HG03095 (cell line): ENCODE results near the gene S100A4.
"Not testable (repeated sequence)": the region's sequence is repeated elsewhere in the genome, so short reads cannot be mapped to it uniquely, and the experiment has no call there.

Source experiments
- ATAC-seq: cut with Tn5 transposase; IDR thresholded peaks from one replicate; pipeline ENCODE4 v1.9.1; 2021; ENCODE audit warnings: moderate library complexity; ENCODE audit not compliant: unreplicated experiment

S100A4 gene

DNA sequence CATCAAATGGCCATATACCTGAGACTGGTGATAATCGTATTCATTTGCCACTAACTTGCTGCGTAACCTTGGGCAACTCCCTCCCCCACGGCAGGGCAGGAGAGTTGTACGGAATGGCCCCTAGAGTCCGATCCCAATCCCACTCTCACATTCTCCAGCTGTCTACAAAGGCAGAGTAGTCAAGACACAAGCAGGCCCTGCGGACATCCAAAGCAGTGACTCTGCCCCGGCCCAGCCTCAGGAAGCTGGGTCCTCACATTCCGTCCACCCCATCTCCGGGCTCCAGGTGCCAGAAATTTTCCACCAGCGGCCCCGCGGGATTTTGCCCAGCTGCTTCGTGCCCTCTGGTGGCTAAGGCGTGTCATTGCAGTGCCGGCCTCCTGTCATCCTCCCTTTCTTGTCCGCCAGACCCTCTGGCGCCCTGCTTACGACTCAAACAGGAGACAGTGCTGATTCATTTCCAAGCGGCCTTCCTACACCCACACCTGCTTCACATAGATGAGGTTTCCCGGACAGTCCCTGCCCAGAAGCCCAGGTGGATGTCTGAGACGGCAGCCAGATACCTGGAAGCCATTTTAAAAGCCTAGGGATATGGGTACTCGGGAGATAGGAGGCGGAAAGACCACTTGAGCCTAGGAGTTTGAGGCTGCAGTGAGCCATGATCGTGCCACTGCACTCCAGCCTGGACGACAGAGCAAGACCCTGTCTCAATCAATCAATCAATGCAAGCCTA lies 22.9 kb upstream of the S100A4 start:
- no peak for ATAC-seq

DNA sequence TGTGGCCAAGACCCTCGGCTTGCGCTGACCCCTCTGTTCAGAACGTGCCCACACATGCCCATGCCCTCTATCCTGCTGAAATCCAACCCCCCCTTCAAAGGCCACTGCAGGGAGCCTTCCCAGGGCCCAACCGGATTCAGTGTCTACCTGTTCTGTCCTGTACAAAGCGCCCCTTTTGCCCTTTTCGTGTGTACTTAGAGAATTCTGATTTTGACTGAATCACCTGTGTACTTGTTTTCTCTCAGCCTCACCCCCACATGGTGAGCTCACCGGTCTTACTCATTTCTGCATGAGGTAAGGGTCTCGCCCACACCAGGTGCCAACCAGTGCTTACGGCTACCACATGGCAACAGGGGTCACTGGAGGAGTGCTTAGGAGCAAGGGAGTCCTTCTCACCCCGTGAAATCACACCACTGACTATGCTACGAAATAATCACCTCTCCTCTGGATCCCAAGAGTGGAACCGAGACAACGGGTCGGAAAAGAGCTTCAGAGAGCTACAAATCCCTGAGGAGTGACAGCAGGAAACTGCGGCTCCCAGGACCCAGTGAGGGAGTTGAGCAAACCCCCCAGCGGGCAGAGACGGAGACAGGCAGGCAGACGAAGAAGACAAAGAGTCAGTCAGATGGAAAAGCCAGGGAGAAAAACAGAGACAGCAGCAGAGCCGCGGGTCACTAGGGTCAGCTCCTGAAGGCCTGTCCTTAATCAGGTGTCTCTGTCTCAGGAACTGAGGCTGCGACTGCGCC lies 22.2 kb upstream of the S100A4 start:
- ATAC-seq = no peak

DNA sequence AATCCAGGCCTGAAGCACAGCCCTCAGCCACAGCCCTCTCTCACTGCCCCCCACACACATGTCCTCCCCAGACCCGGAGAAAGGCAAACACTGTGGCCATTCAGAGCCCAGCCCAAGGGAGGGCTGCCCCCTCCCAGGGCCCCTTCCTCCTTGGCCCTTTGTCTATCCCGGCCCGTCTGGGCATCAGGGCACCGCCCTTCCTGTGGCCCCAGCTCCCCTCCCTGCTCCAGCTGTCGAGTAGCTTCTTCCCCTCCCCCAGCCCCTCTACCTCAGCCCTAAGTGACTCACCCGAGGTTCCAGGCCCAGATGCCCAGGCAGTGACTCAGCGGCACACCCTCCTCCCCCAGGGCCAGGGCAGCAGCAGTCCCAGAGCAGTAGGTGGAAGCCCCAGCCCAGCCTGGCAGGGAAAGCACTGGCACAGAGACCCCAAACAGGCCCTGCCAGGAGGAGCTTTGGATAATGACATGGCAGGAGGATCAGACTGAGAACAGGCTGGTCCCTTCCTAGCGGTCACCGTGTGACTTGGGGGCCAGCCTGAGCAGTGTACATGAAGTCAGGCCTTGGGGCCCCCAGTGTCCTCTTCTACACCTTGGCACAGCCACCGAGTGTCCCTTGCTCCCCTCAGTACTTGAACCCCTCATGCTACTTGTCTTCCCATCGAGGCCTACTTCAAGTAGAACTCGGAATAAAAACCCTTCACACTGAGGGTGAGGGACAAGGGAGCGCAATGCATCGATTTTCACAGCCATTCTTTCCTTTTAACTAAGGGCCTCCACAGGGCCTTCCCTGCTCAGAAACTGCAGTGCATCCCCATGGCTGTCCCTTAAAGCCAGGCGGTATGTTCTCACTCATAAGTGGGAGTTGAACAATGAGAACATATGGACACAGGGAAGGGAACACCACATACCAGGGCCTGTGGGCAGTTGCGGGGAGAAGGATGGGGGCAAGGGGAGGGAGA lies 21.1 kb upstream of the S100A4 start:
- ATAC-seq = no peak

DNA sequence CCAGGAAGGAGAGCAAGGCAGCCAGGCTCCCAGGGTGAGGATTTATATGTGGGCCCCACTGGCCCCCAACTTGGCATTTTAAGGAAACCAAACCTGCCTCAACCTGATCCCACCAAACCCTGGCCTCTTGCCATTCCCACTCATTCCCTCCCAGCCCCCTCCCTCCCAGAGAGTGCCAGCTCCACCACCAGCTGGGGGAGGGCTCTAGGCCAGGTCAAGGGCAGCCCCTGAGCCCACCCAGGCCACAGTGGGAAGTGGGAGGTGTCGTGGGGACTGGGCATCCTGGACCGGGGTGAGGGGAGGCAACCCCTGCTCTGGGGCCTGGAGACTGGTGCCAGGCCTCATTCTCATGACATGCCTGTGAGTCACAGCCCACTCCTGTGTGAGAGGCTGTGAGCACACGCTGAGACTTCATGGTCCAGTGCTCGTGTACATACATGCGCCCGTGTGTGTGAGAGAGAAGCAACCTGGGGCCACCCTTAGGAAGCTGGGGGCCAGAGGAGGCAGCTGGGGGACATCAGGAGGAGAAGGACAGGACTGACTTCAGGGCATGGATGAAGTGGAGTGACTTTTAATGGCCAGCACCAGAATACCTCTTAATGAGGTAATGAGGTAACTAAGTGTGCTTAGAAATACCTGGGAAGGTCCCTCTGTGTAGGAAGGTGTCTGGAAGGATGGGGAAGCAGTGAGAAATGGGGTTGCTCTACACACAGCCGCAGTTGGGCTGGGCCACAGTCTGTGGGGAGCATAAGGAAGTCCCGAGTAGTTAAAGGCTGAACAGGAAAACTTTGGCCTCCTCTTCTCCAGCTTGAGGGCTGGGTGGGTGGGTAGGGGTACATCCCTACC lies 20.1 kb upstream of the S100A4 start, which contains the start of gene S100A2:
TSS of gene S100A2 (minus strand) at position 316 of the 846 bp plus-strand sequence. CDS start 1,967 bp downstream, outside the sequence.
- ATAC-seq = no peak

DNA sequence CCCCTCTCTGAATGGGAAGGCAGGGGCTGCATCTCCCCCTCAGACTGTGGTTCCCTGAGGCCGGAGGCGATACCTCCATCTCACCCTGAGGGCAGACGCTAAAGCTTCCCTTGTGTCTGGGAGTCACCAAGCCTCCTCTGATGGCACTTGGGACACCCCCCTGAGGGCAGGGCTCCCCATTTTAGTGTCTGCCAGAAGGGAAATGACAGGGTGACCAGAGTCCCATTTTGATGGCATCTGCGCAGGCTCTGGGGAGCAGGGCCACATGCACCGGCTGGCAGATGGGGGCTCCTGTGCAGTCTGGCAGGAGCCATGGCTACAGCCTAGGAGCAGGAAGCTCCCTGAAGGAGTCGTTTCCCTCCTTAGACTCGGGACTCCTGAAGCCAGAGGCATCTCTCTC lies 18.4 kb upstream of the S100A4 start:
- ATAC-seq = no peak

DNA sequence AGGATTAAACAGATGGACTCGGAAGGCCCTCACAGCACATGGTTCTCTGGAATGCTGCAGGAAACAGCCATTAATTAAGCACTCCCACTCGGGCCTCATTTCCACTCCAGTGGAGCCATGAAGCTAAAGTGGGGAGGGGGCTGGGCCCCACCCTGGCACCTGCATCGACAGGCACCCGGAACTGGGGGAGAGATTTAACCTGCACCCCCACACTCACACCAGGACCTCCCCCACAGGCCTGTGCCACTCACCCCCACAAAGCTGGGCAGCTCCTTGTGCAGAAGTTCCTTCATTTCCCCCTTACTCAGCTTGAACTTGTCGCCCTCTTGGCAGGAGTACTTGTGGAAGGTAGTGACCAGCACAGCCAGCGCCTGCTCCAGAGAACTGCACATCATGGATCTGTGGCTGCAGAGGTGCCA lies 17.9 kb upstream of the S100A4 start:
- no peak for ATAC-seq

DNA sequence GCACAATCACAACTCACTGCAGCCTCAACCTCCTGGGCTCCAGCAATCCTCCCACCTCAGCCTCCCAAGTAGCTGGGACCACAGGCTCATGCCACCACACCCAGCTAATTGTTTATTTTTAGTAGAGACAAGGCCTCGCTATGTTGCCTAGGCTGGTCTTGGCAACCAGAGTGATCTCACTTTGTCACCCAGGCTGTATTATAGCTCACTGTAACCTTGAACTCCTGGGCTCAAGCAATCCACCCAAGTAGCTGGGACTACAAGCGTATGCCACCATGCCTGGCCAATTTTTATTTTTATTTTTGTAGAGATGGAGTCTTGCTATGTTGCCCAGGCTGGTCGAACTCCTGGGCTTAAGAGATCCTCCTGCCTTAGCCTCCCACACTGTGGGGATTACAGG lies 16.4 kb upstream of the S100A4 start:
- not testable (repeated sequence) for ATAC-seq

DNA sequence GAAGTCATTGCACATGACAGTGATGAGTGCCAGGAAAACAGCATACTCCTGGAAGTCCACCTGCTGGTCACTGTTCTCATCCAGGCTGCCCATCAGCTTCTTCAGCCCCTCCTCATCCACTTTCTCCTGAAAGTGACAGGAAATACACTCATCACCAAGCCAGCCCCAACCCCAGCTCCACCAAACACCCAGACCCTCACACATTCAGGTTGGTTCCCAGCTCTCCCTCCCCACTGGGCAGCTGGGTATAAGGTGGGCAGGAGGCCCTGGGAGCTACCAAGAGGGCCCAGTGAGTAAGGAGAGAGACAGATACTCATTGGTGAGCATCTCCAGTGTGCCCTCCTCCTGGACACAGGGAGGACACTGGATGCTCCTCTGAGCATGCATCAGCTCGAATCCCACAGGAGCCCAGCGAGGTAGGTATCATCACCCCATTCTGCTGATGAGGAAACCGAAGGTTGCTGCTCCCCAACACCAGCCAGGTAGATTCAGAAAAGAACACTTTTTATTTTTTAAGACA lies 15.9 kb upstream of the S100A4 start:
- ATAC-seq = no peak

DNA sequence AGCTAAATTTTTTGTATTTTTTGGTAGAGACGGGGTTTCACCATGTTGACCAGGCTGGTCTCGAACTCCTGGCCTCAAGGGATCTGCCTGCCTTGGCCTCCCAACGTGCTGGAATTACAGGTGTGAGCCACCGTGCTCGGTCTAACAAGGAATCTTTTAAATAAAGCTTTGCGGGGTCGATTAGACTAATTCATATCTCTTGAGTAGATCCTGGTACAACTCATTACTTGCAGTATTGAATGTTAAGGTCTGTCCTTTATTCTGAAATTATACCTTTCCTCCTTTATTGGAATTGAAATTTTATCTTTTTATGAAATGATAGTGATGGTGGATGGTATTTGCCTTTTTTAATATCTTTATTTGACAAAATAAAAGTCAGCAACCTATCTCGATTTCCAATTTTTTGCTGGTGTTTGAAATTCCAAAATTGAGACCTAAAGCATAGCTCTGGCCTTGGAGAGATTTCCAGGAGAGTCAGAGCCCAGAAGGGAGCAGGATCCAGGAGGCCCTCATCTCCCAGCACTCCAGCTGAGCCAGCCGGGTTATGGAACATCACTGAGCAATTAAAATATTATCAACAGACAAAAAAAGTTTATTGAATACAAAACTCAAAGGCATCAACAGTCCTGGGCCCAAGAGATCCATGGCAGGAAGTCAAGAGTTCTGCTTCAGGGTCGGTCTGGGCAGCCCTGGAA lies 15.3 kb upstream of the S100A4 start:
- ATAC-seq = no peak

DNA sequence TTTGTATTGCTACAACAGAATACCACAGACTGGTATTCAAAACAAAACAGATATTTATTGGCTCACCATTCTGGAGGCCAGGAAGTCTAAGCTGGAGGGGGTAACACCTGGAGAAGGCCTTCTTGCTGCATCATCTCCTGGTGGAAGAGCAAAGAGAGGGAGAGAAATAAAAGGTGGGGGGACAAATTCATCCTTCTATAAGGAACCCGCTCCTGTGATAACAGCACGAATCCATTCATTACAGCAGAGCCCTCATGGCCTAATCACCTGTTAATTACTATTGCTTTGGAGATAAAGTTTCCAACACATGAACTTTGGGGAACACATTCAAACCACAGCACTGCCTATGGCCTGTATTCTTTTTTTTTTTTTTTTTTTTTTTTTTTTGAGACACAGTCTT lies 14.6 kb upstream of the S100A4 start:
- ATAC-seq = no peak

DNA sequence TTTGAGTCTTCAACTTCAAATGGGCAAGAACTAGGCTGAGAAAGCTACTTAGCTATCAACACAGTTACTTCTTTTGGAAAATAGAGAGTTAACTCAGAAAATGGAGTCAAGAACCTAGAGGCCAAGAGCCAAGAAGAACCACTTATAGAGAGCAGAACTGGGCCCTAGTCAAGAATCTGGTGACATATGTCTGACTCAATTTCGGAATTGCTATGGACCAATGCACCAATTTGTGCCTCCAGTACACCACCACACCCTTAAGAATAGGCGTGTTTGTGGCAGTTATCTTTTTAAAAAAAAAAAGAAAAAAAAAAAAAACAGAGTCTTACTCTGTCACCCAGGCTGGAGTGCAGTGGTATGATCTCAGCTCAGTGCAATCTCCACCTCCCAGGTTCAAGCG lies 12.3 kb upstream of the S100A4 start:
- no peak for ATAC-seq

DNA sequence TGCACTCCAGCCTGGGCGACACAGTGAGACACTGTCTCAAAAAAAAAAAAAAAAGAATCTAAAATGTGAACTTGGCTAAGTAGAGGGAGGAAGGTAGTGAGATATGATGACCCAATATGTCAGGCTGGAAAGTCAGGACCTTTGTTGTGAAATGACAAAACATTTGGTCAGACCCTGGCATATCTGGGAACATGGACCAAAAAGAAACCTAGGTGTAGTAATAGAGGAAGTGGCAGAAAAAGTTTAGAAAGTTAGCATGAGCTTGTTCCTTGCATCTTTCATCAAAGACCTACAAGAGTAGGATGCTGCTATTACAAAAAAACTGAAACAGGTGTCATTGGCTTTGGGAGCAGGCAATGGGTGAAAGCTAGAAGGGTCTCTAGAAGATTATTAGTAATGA lies 10.7 kb upstream of the S100A4 start:
- no peak for ATAC-seq

DNA sequence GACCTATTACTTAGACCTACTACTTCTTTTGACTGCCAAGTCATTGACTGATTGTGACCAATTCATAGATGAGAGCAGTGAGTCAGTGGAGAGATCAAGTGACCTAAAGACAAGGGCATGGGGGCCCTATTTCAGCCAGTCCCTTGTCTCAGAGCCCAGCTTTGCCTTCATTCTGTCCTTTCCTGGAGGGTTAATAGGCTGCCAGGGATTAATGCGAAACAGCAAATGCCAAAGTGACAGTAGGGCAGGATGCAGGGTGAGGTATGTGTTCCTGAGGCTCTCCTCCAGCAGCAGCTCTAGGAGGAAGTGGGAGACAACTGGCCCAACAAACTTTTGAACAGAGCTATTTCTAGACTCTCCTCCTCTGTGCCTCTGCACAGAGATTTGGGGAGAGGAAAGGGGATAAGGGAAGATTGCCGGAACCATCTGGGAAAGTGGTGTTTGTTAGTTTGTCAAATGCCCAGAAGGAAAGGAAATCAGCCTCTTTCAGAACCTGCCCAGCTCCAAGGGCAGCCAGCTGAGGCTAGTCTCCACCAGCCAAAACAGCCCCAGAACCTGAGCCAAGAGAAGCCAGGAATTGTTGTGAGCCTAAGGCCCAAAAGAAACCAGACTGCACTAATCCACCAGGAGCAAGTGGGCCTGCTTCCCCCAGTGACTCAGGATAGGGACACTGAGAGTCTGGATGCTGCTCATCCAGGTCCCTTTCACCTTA lies 8.4 kb upstream of the S100A4 start:
- no peak for ATAC-seq

DNA sequence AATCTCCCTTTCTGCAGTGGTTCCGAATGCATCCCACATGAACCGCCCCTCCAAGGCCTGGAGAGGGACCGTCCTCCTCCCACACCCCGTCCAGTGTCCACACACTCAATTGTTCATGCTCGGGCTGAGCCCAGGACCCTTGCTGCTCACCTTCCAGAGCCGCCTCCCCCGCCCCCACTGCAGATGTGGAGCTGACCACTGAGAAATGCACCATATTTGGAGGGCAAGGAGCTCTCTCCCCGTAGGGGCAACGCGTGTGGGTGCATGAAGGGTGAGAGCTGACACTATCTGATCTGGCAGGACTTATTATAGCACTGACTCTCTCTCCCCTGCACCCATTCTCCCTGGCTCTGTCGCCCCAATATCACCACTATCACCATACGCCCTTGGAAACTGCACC lies 7.5 kb upstream of the S100A4 start:
- no peak for ATAC-seq

DNA sequence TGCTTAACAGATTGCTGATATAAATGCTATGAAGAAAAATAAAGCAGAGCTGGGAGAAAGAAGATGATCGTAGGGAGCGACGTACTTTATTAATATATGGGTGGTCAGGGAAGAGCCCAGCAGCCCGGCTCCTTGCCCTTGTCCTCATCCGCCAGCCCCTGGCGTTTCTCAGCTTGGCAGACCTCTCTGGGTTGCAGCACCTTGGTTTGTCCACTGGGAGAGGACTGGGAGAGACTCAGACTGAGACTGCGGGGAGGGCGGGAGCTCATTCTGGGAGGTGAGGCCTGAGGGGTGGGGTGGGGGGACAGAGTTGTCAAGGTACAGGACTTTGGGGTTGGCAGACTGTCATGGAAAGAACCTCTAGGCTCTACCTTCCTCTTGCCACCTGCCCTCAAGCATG lies 6.7 kb upstream of the S100A4 start:
- no peak for ATAC-seq

DNA sequence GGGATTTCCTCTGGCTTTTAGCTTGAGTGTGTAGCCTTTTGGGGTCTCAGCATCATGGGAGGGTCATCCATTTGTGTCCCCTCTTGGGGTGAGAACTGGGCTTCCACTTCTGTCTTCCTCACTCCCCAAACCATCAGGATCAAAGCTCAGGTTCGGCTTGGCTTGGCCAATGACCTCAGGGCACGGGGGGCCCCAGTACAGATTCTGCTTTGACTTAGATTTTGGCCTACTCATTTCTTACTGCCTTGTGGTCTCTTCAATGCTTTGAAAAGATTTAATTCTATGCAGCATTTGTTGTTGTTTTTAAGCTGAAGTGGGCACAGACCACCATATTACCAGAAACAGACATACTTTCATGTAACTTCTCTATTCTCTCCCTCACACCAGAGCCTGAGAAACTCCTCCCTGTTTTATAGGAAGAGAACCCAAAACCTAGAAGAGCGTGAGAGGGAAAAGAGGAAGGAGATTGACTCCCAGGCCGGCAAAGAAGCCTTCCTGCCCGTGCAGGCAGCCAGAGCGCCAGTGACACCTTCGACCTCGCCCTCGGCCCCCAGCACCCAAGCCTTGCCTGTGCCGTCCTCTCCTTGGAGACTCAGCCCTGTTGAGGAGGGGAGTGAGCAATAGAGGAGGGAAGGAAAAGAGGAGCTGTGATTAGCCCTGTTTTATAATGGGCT lies 5.4 kb upstream of the S100A4 start:
- no peak for ATAC-seq

DNA sequence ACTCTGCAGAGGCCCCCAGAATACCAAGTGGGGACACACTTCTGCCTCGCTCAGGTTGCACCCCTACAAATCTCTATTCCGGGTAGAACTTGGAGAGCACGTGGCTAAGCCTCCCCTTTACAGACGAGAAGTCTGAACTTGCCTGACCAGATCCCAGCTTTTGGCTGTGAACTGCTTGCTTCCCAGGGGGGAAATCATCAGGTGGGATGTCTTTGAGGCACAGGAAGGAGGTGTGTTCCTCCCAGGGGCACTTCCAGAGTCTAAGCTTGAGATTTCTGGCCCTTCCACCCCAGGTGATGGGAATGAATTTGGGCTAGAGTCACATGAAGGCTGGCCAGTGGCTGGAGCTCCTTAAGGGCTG lies 4.8 kb upstream of the S100A4 start:
- ATAC-seq = no peak

DNA sequence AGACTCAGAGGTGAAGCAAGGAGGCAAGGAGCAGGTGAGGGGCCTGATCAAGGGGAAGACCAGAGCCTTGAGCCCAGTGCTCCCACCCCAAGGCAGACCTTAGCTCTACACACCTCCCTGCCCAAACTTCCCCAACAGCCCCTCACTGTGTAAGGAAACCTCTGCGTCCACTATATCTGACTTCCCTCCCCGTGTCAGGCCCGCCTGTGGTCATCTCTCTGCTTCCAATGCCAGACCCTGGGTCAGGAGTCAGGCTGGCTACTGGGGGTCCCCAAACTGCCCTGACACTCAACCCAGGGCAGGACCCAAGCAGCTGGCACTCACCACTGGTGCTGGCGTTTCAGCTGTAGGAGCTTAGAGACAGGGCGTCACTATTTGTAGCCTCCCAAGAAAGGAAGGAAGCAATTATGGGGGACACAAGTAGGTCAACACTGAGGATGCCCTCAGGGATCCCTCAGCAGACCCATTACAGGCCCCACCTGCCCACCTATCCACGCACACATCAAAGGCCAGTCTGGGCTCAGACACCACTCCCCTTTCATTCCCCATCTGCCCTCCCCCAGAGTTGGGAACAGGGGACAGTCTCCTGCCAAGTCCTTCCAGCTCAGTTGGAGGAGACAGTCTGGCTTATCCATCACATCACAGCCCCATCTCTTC lies 4.3 kb upstream of the S100A4 start:
- ATAC-seq = no peak
